Upper lobe of left lung (tissue), 4 donors: ENCODE data around the gene TRPM6.

Source experiments
- POLR2A ChIP-seq, 4 donors: fragments of 450-650 bp; IDR thresholded peaks; one replicate each; pipeline ENCODE4 v1.5.1; 2016 to 2017; ENCODE audit warnings: antibody characterized with exemption in 4 of 4, mild to moderate bottlenecking in 2 of 4
- TF ChIP-seq, protein P1 (sequence below), 6 experiments: fragments of 450-650 bp in 4 of 6; fragments of 200-600 bp in 2 of 6; sonication (generic) in 2 of 6; IDR thresholded peaks; one replicate each; pipeline ENCODE4 v1.5.1; 2016 to 2019; ENCODE audit warnings: antibody characterized with exemption in 6 of 6

DNA sequence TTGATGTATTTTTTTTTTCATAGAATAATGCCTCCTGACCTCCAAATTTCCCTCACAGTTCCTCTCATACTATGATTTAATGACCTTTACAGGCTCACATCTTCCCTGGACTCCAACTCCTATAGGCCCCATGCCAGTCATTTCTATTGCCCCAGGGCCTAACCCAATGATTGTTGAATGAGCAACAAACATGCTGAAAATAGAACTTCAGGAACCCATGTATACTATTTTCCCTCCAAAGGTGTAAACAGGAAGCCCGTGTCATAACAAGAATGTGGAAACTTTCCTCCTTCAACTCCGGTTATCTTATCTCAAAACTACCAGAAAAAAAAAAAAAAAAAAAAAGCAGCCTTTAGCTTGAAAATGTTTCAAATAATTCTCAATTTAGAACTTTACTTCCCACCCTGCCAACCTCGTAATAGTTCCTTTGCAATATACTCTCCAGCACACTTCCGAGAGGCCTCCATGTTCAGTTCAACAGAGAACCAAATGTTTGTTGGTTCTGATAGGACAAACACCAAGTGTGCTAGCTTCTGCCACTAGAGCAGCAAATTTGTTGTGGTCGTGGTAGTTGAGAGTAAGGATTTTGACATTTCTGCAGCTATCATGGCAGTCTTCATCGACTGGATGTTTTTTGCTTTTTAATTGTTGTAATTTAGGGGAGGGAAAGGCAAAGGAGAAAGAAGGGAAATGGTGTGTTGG is 25.8 kb downstream of the TRPM6 start:
- TF ChIP-seq, protein P1, sequence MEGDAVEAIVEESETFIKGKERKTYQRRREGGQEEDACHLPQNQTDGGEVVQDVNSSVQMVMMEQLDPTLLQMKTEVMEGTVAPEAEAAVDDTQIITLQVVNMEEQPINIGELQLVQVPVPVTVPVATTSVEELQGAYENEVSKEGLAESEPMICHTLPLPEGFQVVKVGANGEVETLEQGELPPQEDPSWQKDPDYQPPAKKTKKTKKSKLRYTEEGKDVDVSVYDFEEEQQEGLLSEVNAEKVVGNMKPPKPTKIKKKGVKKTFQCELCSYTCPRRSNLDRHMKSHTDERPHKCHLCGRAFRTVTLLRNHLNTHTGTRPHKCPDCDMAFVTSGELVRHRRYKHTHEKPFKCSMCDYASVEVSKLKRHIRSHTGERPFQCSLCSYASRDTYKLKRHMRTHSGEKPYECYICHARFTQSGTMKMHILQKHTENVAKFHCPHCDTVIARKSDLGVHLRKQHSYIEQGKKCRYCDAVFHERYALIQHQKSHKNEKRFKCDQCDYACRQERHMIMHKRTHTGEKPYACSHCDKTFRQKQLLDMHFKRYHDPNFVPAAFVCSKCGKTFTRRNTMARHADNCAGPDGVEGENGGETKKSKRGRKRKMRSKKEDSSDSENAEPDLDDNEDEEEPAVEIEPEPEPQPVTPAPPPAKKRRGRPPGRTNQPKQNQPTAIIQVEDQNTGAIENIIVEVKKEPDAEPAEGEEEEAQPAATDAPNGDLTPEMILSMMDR (IDR thresholded peaks at IDR 0.05), result no peak
- no peak for TF ChIP-seq POLR2A (IDR thresholded peaks at IDR 0.05)
